HepG2 (cell line): ENCODE results near the gene SCARF1. TPM values are rescaled to one million over a fixed set of nuclear protein-coding genes. Genes with fewer than 3 reads are reported as not detected.
A peak's percentile ranks its signal among the peaks of the same experiment; 100 is the strongest.

Experiments
- CBFB ChIP-seq: sonication (generic); formaldehyde crosslinking; IDR thresholded peaks from 2 replicates; pipeline ENCODE4 v1.4.0; 2020; ENCODE audit warnings: missing genetic modification reagents
- CBX2 ChIP-seq, 2 experiments: fragments of 200-600 bp in 1 of 2; sonication (generic); formaldehyde crosslinking in 1 of 2; IDR thresholded peaks; 2 replicates each; pipeline versions ENCODE4 v1.7.0 to v1.8.1; 2018 to 2022; ENCODE audit warnings: low read depth in 2 of 2, low read length in 1 of 2, mild to moderate bottlenecking in 1 of 2, missing genetic modification reagents in 1 of 2
- ELF1 ChIP-seq: sonication (generic); formaldehyde crosslinking; IDR thresholded peaks from 2 replicates; pipeline ENCODE4 v1.4.0; 2020; ENCODE audit warnings: missing genetic modification reagents
- ELF4 ChIP-seq: sonication (generic); formaldehyde crosslinking; IDR thresholded peaks from 2 replicates; pipeline ENCODE4 v1.5.0; 2020; ENCODE audit warnings: missing genetic modification reagents, mild to moderate bottlenecking, moderate library complexity, borderline replicate concordance
- NR2F6 ChIP-seq, 2 experiments: IDR thresholded peaks; 2 replicates each; pipeline ENCODE4 v1.6.1; 2016; ENCODE audit warnings: antibody characterized with exemption in 1 of 2, mild to moderate bottlenecking in 1 of 2
- PLRG1 ChIP-seq: fragments of 450-650 bp; conservative IDR thresholded peaks from 2 replicates; pipeline ENCODE4 v1.6.1; 2016
- RFX5 ChIP-seq: IDR thresholded peaks from 2 replicates; pipeline ENCODE4 v1.6.1; 2011; ENCODE audit warnings: low read depth, low read length, improper control_type of control experiment
- RFXANK ChIP-seq: IDR thresholded peaks from 2 replicates; pipeline ENCODE4 v1.6.1; 2016
- SMAD3 ChIP-seq: sonication (generic); formaldehyde crosslinking; IDR thresholded peaks from 2 replicates; pipeline ENCODE4 v1.4.0; 2020; ENCODE audit warnings: missing genetic modification reagents
- SNAPC4 ChIP-seq: sonication (generic); formaldehyde crosslinking; IDR thresholded peaks from 2 replicates; pipeline ENCODE4 v1.4.0; 2020; ENCODE audit warnings: mild to moderate bottlenecking, missing genetic modification reagents
- ZNF142 ChIP-seq: sonication (generic); formaldehyde crosslinking; IDR thresholded peaks from 2 replicates; pipeline ENCODE4 v1.4.0; 2020; ENCODE audit warnings: missing genetic modification reagents
- ZNF44 ChIP-seq: sonication (generic); formaldehyde crosslinking; IDR thresholded peaks from 2 replicates; pipeline ENCODE4 v1.5.1; 2020; ENCODE audit warnings: mild to moderate bottlenecking, missing genetic modification reagents
- ZNF512B ChIP-seq: sonication (generic); formaldehyde crosslinking; IDR thresholded peaks from 2 replicates; pipeline ENCODE4 v1.5.1; 2020; ENCODE audit warnings: missing genetic modification reagents, mild to moderate bottlenecking, borderline replicate concordance
- ZNF572 ChIP-seq: sonication (generic); formaldehyde crosslinking; IDR thresholded peaks from 2 replicates; pipeline ENCODE4 v1.5.1; 2020; ENCODE audit warnings: mild to moderate bottlenecking, missing genetic modification reagents
- ZNF850 ChIP-seq: sonication (generic); formaldehyde crosslinking; conservative IDR thresholded peaks from 2 replicates; pipeline ENCODE4 v1.9.0; 2021; ENCODE audit warnings: mild to moderate bottlenecking, missing genetic modification reagents
- polyA plus RNA-seq, 8 experiments: library from polyadenylated mRNA; depleted of rRNA in 3 of 8; stranded (reverse) in 7 of 8; unstranded in 1 of 8; fragments of >200 nt; fragmentation: Illumina TruSeq in 4 of 8; extraction: Trizol in 4 of 8; gene quantifications; 2 replicates each; pipeline versions ENCODE4 v1.2.1 to v1.2.3, GENCODE V29; 2011 to 2016; ENCODE audit warnings: low read depth in 4 of 8, missing spikeins in 1 of 8, mixed read lengths in 1 of 8; ENCODE audit not compliant: insufficient read depth in 1 of 8
- total RNA-seq, 5 experiments: library from RNA; depleted of rRNA; stranded (reverse); fragments of >200 nt; fragmentation: Illumina TruSeq; extraction: Trizol; gene quantifications; 2 replicates each; pipeline ENCODE4 v1.2.3, GENCODE V29; 2016; ENCODE audit warnings: low read depth in 1 of 5

The SCARF1 gene
- total and polyA plus RNA-seq, 2 of the 13 experiments (the other 11 are each of a cell fraction or from before 2014, with no cell fraction given) = 0.24 to 0.71 TPM

GRCh38 chr17:1590029-1590746 lies 55.3 kb downstream of the SCARF1 start (continued):
- TF ChIP-seq ZNF142 (CRISPR knock-in tag) (peak; percentile 68; the same call in 1 of the 2 replicates), ZNF44 (CRISPR knock-in tag) (no peak), ELF1 (CRISPR knock-in tag) (no peak), ZNF512B (CRISPR knock-in tag) (no peak), ELF4 (CRISPR knock-in tag) (no peak), ZNF572 (CRISPR knock-in tag) (peak; percentile 16; the same call in 1 of the 2 replicates), SMAD3 (CRISPR knock-in tag) (peak; percentile 54; the same call in 1 of the 2 replicates), SNAPC4 (CRISPR knock-in tag) (no peak), CBX2 (IDR thresholded peaks at IDR 0.05; ENCODE audit: low read depth, low read length) (no peak), CBX2 (CRISPR knock-in tag; IDR thresholded peaks at IDR 0.05; ENCODE audit: low read depth) (no peak), NR2F6 (IDR thresholded peaks at IDR 0.05) (0 out of 2 replicates have a peak, but pooled peaks have one; percentile 30), NR2F6 (CRISPR knock-in tag; IDR thresholded peaks at IDR 0.05) (peak; percentile 38; the same call in 1 of the 2 replicates), ZNF850 (CRISPR knock-in tag) (no peak), PLRG1 (no peak), RFX5 (no peak), CBFB (CRISPR knock-in tag) (no peak), RFXANK (no peak)
